HepG2 (cell line): ENCODE measurements around the gene FAM219B. TPM values are rescaled to one million over a fixed set of nuclear protein-coding genes. Genes with fewer than 3 reads are reported as not detected.

Experiments used
- AHR ChIP-seq: IDR thresholded peaks from 2 replicates; pipeline ENCODE4 v1.6.1; 2018; ENCODE audit warnings: missing genetic modification reagents, missing compliant biosample characterization
- ARNT2 ChIP-seq: sonication (generic); formaldehyde crosslinking; IDR thresholded peaks from 2 replicates; pipeline ENCODE4 v1.8.0; 2022; ENCODE audit warnings: mild to moderate bottlenecking, low read depth, missing genetic modification reagents, moderate library complexity
- CERS6 ChIP-seq: sonication (generic); formaldehyde crosslinking; IDR thresholded peaks from 2 replicates; pipeline ENCODE4 v1.5.0; 2020; ENCODE audit warnings: missing genetic modification reagents
- DRAP1 ChIP-seq: IDR thresholded peaks from 2 replicates; pipeline ENCODE4 v1.6.1; 2016; ENCODE audit warnings: missing genetic modification reagents, missing compliant biosample characterization
- ETV6 ChIP-seq: sonication (generic); formaldehyde crosslinking; conservative IDR thresholded peaks from 2 replicates; pipeline ENCODE4 v1.4.0; 2020; ENCODE audit warnings: missing genetic modification reagents
- EZH2 ChIP-seq: conservative IDR thresholded peaks from 2 replicates; pipeline ENCODE4 v1.6.1; 2012; ENCODE audit warnings: mild to moderate bottlenecking, low read depth, low read length, moderate library complexity
- FOSL1 ChIP-seq: sonication (generic); formaldehyde crosslinking; IDR thresholded peaks from 2 replicates; pipeline ENCODE4 v1.9.0; 2021; ENCODE audit warnings: missing genetic modification reagents, borderline replicate concordance
- HMGXB3 ChIP-seq: sonication (generic); formaldehyde crosslinking; IDR thresholded peaks from 2 replicates; pipeline ENCODE4 v1.4.0; 2020; ENCODE audit warnings: missing genetic modification reagents, borderline replicate concordance
- HOXA9 ChIP-seq: sonication (generic); formaldehyde crosslinking; IDR thresholded peaks from 2 replicates; pipeline ENCODE4 v1.8.1; 2022; ENCODE audit warnings: missing genetic modification reagents, mild to moderate bottlenecking, moderate library complexity, borderline replicate concordance
- KLF15 ChIP-seq: sonication (generic); formaldehyde crosslinking; IDR thresholded peaks from 2 replicates; pipeline ENCODE4 v1.8.1; 2023; ENCODE audit warnings: borderline replicate concordance, mild to moderate bottlenecking, inconsistent platforms, missing genetic modification reagents, mixed read lengths
- NCOR1 ChIP-seq: fragments of 200-600 bp; sonication (generic); IDR thresholded peaks from 2 replicates; pipeline ENCODE4 v1.7.0; 2017; ENCODE audit warnings: antibody characterized with exemption, low read length, borderline replicate concordance
- NFE2L2 ChIP-seq: fragments of 150-350 bp; IDR thresholded peaks from 2 replicates; pipeline ENCODE4 v1.6.1; 2014; ENCODE audit warnings: low read length
- ONECUT2 ChIP-seq: sonication (generic); formaldehyde crosslinking; IDR thresholded peaks from 2 replicates; pipeline ENCODE4 v1.4.0; 2020; ENCODE audit warnings: missing genetic modification reagents
- PRPF4 ChIP-seq: fragments of 200-400 bp; formaldehyde crosslinking; IDR thresholded peaks from 2 replicates; pipeline ENCODE4 v1.6.1; 2016; ENCODE audit warnings: low read length, low read depth; ENCODE audit not compliant: poor library complexity, severe bottlenecking
- RXRA ChIP-seq: sonication (generic); formaldehyde crosslinking; IDR thresholded peaks from 2 replicates; pipeline ENCODE4 v1.5.1; 2020; ENCODE audit warnings: missing genetic modification reagents
- TFDP2 ChIP-seq: sonication (generic); formaldehyde crosslinking; IDR thresholded peaks from 2 replicates; pipeline ENCODE4 v1.4.0; 2020; ENCODE audit warnings: missing genetic modification reagents
- TP53 ChIP-seq: sonication (generic); formaldehyde crosslinking; conservative IDR thresholded peaks from 2 replicates; pipeline ENCODE4 v1.4.0; 2020; ENCODE audit warnings: missing genetic modification reagents
- ZNF180 ChIP-seq: sonication (generic); formaldehyde crosslinking; IDR thresholded peaks from 2 replicates; pipeline ENCODE4 v1.4.0; 2020; ENCODE audit warnings: low read depth, missing genetic modification reagents, borderline replicate concordance
- ZNF556 ChIP-seq: sonication (generic); formaldehyde crosslinking; IDR thresholded peaks from 2 replicates; pipeline ENCODE4 v1.4.0; 2020; ENCODE audit warnings: mild to moderate bottlenecking, missing genetic modification reagents, borderline replicate concordance
- ZNF672 ChIP-seq: sonication (generic); formaldehyde crosslinking; IDR thresholded peaks from 2 replicates; pipeline ENCODE4 v1.8.1; 2022; ENCODE audit warnings: missing genetic modification reagents
- ZNF724P ChIP-seq: sonication (generic); formaldehyde crosslinking; IDR thresholded peaks from 2 replicates; pipeline ENCODE4 v1.8.0; 2022; ENCODE audit warnings: missing genetic modification reagents, borderline replicate concordance
- ZNF747 ChIP-seq: sonication (generic); formaldehyde crosslinking; IDR thresholded peaks from 2 replicates; pipeline ENCODE4 v1.8.1; 2023; ENCODE audit warnings: missing genetic modification reagents, mild to moderate bottlenecking, borderline replicate concordance
- ZNF891 ChIP-seq: sonication (generic); formaldehyde crosslinking; IDR thresholded peaks from 2 replicates; pipeline ENCODE4 v1.5.0; 2020; ENCODE audit warnings: mild to moderate bottlenecking, missing genetic modification reagents
- polyA plus RNA-seq, 8 experiments: library from polyadenylated mRNA; depleted of rRNA in 3 of 8; stranded (reverse) in 7 of 8; unstranded in 1 of 8; fragments of >200 nt; fragmentation: Illumina TruSeq in 4 of 8; extraction: Trizol in 4 of 8; gene quantifications; 2 replicates each; pipeline versions ENCODE4 v1.2.1 to v1.2.3, GENCODE V29; 2011 to 2016; ENCODE audit warnings: low read depth in 4 of 8, missing spikeins in 1 of 8, mixed read lengths in 1 of 8; ENCODE audit not compliant: insufficient read depth in 1 of 8
- total RNA-seq, 5 experiments: library from RNA; depleted of rRNA; stranded (reverse); fragments of >200 nt; fragmentation: Illumina TruSeq; extraction: Trizol; gene quantifications; 2 replicates each; pipeline ENCODE4 v1.2.3, GENCODE V29; 2016; ENCODE audit warnings: low read depth in 1 of 5

The FAM219B gene
- total and polyA plus RNA-seq, 2 of the 13 experiments (the other 11 are each of a cell fraction or from before 2014, with no cell fraction given), result 36.6 to 50.2 TPM

GRCh38 chr15:74889390-74889882, 17.2 kb downstream of the FAM219B start (continued):
- TF ChIP-seq ZNF556 (CRISPR knock-in tag), result no peak
- TF ChIP-seq ETV6 (CRISPR knock-in tag), result no peak
- TF ChIP-seq ZNF891 (CRISPR knock-in tag), result no peak
- TF ChIP-seq TP53 (CRISPR knock-in tag), result no peak
- TF ChIP-seq RXRA (CRISPR knock-in tag), result no peak
- TF ChIP-seq KLF15 (CRISPR knock-in tag), result no peak
- TF ChIP-seq PRPF4, result no peak
- no peak for TF ChIP-seq NFE2L2
- TF ChIP-seq ZNF724P (CRISPR knock-in tag), result no peak
- TF ChIP-seq AHR, result no peak
- no peak for TF ChIP-seq ZNF747 (CRISPR knock-in tag)
- peak; percentile 80 for TF ChIP-seq TFDP2
- TF ChIP-seq ONECUT2 (CRISPR knock-in tag), result no peak
- no peak for TF ChIP-seq EZH2
- no peak for TF ChIP-seq NCOR1
- TF ChIP-seq HOXA9 (CRISPR knock-in tag), result no peak
- no peak for TF ChIP-seq ZNF180 (CRISPR knock-in tag)
- no peak for TF ChIP-seq CERS6 (CRISPR knock-in tag)
- no peak for TF ChIP-seq ZNF672
- no peak for TF ChIP-seq DRAP1 (CRISPR knock-in tag)
- no peak for TF ChIP-seq HMGXB3 (CRISPR knock-in tag)
- 0 out of 2 replicates have a peak, but pooled peaks have one; percentile 40 for TF ChIP-seq ARNT2 (CRISPR knock-in tag)
- TF ChIP-seq FOSL1 (CRISPR knock-in tag), result no peak
